Measurements from ENCODE around the gene PTPRD. TPM values are rescaled to one million over a fixed set of nuclear protein-coding genes. Genes with fewer than 3 reads are reported as not detected.

The PTPRD gene
- total RNA-seq, 2 experiments from 2014 or later = 0.03 TPM; not detected in 1

DNA sequence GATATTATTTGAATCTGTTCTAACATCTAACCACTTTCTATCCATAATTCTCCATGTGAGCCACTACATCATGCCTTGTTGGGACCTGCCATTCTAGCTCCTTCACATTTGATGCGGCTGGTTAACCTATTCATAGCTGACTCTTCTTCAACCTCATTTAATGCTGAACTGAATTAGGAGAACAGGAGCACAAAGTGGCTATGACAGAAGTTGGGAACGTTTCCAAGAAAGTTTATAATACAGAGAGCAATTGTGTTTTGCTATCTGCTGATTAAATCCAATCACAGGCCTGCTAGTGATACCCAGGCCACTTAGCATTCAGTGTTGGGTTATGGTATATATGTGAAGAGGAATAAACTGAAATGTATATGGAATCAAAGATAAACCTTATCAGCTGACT is 440.3 kb downstream of the PTPRD start:
- TF ChIP-seq, protein P1, sequence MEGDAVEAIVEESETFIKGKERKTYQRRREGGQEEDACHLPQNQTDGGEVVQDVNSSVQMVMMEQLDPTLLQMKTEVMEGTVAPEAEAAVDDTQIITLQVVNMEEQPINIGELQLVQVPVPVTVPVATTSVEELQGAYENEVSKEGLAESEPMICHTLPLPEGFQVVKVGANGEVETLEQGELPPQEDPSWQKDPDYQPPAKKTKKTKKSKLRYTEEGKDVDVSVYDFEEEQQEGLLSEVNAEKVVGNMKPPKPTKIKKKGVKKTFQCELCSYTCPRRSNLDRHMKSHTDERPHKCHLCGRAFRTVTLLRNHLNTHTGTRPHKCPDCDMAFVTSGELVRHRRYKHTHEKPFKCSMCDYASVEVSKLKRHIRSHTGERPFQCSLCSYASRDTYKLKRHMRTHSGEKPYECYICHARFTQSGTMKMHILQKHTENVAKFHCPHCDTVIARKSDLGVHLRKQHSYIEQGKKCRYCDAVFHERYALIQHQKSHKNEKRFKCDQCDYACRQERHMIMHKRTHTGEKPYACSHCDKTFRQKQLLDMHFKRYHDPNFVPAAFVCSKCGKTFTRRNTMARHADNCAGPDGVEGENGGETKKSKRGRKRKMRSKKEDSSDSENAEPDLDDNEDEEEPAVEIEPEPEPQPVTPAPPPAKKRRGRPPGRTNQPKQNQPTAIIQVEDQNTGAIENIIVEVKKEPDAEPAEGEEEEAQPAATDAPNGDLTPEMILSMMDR (conservative IDR thresholded peaks at IDR 0.05; ENCODE audit: low read length) = no peak
- no peak for TF ChIP-seq EZH2phosphoT487 (IDR thresholded peaks at IDR 0.05; ENCODE audit: borderline replicate concordance, low read depth, low read length)
- Histone ChIP-seq H3K9me2 (ENCODE audit: insufficient read depth, low read length) (no peaks in the 10 kb centered on the region), H3K36me3 (ENCODE audit: insufficient read depth, low read length) (no peaks in the 10 kb centered on the region), H4K20me1 (ENCODE audit: insufficient read depth, low read length) (no peaks in the 10 kb centered on the region), H3K27ac (ENCODE audit: low read depth, low read length, poor library complexity, severe bottlenecking) (no peak overlapping the region), H3K4me3 (ENCODE audit: low read depth, low read length, poor library complexity, severe bottlenecking) (no peak overlapping the region), H3K9me3 (ENCODE audit: low read length) (no peaks in the 10 kb centered on the region), H3K4me1 (ENCODE audit: insufficient read depth, low read length, poor library complexity, severe bottlenecking) (no peaks in the 10 kb centered on the region), H3K4me2 (ENCODE audit: low read length) (no peak overlapping the region), H2AFZ (ENCODE audit: low read length) (no peak overlapping the region), H3K79me2 (ENCODE audit: insufficient read depth, low read depth, low read length) (no peaks in the 10 kb centered on the region)
- no peak for DNase-seq (ENCODE audit: low spot score)
- intact Hi-C loops (cut with micrococcal nuclease; ENCODE audit: unreplicated experiment) = no loop called here
- no TSS peak for BruUV-seq (replicated peaks)
- ChIA-PET CTCF (ENCODE audit: unreplicated experiment) (no interaction called here), POLR2A (no interaction called here)

DNA sequence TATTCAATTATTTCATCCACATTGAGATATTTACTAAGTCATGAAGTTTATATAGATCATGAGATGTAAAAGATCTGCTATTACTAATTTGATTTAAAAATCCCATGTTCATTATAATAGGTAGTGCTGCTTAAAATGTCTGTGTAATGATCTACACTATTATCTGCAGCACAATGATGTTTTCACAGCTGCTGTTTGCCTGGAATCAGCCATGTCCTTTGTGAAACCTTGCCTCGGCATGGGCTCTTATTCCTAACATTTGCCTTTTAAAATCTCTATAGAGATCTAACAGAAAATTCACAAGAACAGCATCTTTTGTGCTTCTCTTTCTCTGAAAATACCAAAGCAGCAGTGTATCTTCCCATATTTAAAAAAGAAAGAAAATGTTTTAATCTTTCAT is 444.6 kb downstream of the PTPRD start:
- Histone ChIP-seq H3K9me3 (ENCODE audit: low read length) (no peaks in the 10 kb centered on the region), H3K79me2 (ENCODE audit: insufficient read depth, low read depth, low read length) (no peaks in the 10 kb centered on the region), H3K9me2 (ENCODE audit: insufficient read depth, low read length) (no peaks in the 10 kb centered on the region), H4K20me1 (ENCODE audit: insufficient read depth, low read length) (no peaks in the 10 kb centered on the region), H3K4me1 (ENCODE audit: insufficient read depth, low read length, poor library complexity, severe bottlenecking) (no peaks in the 10 kb centered on the region), H3K4me2 (ENCODE audit: low read length) (no peak overlapping the region), H3K36me3 (ENCODE audit: insufficient read depth, low read length) (no peaks in the 10 kb centered on the region), H3K27ac (ENCODE audit: low read depth, low read length, poor library complexity, severe bottlenecking) (no peak overlapping the region), H3K4me3 (ENCODE audit: low read depth, low read length, poor library complexity, severe bottlenecking) (no peak overlapping the region), H2AFZ (ENCODE audit: low read length) (no peak overlapping the region)
- TF ChIP-seq, protein P1 (conservative IDR thresholded peaks at IDR 0.05; ENCODE audit: low read length) = no peak
- no peak for TF ChIP-seq EZH2phosphoT487 (IDR thresholded peaks at IDR 0.05; ENCODE audit: borderline replicate concordance, low read depth, low read length)
- no peak for DNase-seq (ENCODE audit: low spot score)
- no TSS peak for BruUV-seq (replicated peaks)
- ChIA-PET POLR2A (interaction anchor here (0.6 kb wide), 1 partner anchor 85 kb away, joined by 3 read pairs; no protein-coding TSS in a partner anchor), CTCF (ENCODE audit: unreplicated experiment) (no interaction called here)
- intact Hi-C loops (cut with micrococcal nuclease; ENCODE audit: unreplicated experiment) = no loop called here

DNA sequence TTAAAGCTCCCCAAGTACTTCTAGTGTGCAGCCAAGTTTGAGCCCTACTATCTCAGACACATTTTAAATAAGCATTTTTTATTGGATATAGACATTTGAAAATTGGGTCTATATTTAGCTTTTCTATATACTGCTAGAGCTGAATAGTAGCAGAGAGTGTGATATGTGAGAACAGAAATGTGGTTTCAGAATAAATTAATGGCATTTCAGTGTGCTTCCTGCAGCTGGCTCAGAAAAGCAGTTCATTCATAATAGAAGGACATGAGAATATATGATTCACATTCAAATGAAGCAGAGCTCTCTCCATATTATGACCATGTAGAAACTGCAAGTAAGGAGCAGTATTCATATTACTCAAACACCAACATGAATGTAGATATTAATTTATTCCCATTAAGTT is 464.0 kb downstream of the PTPRD start:
- no peak for TF ChIP-seq EZH2phosphoT487 (IDR thresholded peaks at IDR 0.05; ENCODE audit: borderline replicate concordance, low read depth, low read length)
- TF ChIP-seq, protein P1 (conservative IDR thresholded peaks at IDR 0.05; ENCODE audit: low read length) = no peak

More for the DNA sequence above, 464.0 kb downstream of the PTPRD start:
- DNase-seq (ENCODE audit: low spot score) = no peak
- H3K4me1 ChIP-seq (ENCODE audit: insufficient read depth, low read length, poor library complexity, severe bottlenecking) = no peaks in the 10 kb centered on the region
- intact Hi-C loops (cut with micrococcal nuclease; ENCODE audit: unreplicated experiment) = no loop called here
- H3K79me2 ChIP-seq (ENCODE audit: insufficient read depth, low read depth, low read length) = no peaks in the 10 kb centered on the region
- no peaks in the 10 kb centered on the region for H3K9me3 ChIP-seq (ENCODE audit: low read length)
- POLR2A ChIA-PET = interaction anchor here (1.1 kb wide), 1 partner anchor 18 kb away, joined by 4 read pairs; no protein-coding TSS in a partner anchor
- H3K4me2 ChIP-seq (ENCODE audit: low read length) = no peak overlapping the region
- CTCF ChIA-PET (ENCODE audit: unreplicated experiment) = no interaction called here
- BruUV-seq (replicated peaks) = no TSS peak
- H2AFZ ChIP-seq (ENCODE audit: low read length) = no peak overlapping the region
- H4K20me1 ChIP-seq (ENCODE audit: insufficient read depth, low read length) = no peaks in the 10 kb centered on the region
- H3K9me2 ChIP-seq (ENCODE audit: insufficient read depth, low read length) = no peaks in the 10 kb centered on the region
- no peak overlapping the region for H3K4me3 ChIP-seq (ENCODE audit: low read depth, low read length, poor library complexity, severe bottlenecking)
- H3K27ac ChIP-seq (ENCODE audit: low read depth, low read length, poor library complexity, severe bottlenecking) = no peak overlapping the region
- H3K36me3 ChIP-seq (ENCODE audit: insufficient read depth, low read length) = no peaks in the 10 kb centered on the region

All from OCI-LY7 (cell line).